H7 (cell line): ENCODE measurements around the gene POLD4. TPM values are rescaled to one million over a fixed set of nuclear protein-coding genes. Genes with fewer than 3 reads are reported as not detected.
"Not testable (repeated sequence)": the region's sequence is repeated elsewhere in the genome, so short reads cannot be mapped to it uniquely, and the experiment has no call there.

ENCODE experiments used
- DNase-seq: peaks from one replicate; pipeline ENCODE4 v3.0.0; 2012
- H3K27me3 ChIP-seq: 2 replicates; pipeline ENCODE4 v1.6.0; 2011; ENCODE audit warnings: mild to moderate bottlenecking, low read length; ENCODE audit not compliant: control insufficient read depth, insufficient read depth
- H3K36me3 ChIP-seq: replicated peaks from 2 replicates; pipeline ENCODE4 v1.5.1; 2011; ENCODE audit warnings: low read length; ENCODE audit not compliant: control insufficient read depth, insufficient read depth
- H3K4me3 ChIP-seq: 2 replicates; pipeline ENCODE4 v1.5.1; 2011; ENCODE audit warnings: low read depth, mild to moderate bottlenecking, control low read depth, low read length, moderate library complexity; ENCODE audit not compliant: insufficient read depth
- total RNA-seq: library from RNA; depleted of rRNA; stranded (reverse); fragments of >200 nt; shearing (Covaris generic); gene quantifications from 2 replicates; pipeline ENCODE4 v1.2.3, GENCODE V29; 2014

Gene POLD4
- total RNA-seq, 1 experiment from 2014 or later = 49.8 TPM

DNA sequence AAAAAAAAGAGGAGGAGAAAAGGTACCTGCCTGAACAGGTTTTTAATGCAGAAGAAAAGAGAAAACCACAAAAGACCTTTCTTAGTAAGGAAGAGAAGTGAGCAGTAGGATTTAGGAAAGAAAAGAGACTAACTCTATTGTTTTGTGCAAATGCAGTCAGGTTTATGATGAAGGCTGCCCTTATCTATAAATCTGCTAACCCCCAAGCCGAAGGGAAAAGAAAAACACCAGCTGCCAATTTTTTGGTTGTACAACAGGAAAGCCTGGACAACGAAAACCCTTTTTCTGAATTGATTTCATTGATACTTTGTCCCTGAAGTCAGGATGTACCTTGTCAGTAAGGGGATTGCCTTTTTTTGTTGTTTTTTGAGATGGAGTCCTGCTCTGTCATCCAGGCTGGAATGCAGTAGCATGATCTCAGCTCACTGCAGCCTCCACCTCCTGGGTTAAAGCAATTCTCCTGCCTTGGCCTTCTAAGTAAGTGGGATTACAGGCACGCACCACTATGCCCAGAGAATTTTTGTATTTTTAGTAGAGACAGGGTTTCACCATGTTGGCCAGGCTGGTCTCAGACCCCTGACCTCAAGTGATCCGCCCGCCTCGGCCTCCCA lies 21.2 kb downstream of the POLD4 start:
- Histone ChIP-seq H3K36me3 (no peaks in the 10 kb centered on the region), H3K4me3 (no peak overlapping the region), H3K27me3 (no peaks in the 10 kb centered on the region)
- DNase-seq = no peak

DNA sequence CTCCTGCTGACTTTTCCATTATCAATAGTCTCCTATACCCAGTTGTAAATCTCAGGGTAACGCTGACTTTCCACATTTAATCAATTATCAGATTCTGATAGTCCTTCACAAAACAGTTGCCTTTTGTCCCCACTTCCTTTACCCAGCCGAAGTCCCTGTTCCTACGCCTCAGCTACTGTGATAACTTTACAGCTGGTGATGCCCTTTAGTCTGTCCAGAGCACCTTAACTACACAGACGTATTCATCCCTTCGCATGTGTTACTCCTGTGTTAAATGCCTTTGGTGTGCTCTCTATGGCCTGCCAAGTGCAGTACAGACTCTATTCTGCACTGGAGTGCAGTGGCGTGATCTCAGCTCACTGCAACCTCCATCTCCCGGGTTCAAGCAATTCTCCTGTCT lies 29.8 kb downstream of the POLD4 start:
- no peak for DNase-seq
- peaks cover 13% of the 10 kb centered on the region for H3K27me3 ChIP-seq
- H3K4me3 ChIP-seq = no peak overlapping the region
- H3K36me3 ChIP-seq = no peaks in the 10 kb centered on the region

DNA sequence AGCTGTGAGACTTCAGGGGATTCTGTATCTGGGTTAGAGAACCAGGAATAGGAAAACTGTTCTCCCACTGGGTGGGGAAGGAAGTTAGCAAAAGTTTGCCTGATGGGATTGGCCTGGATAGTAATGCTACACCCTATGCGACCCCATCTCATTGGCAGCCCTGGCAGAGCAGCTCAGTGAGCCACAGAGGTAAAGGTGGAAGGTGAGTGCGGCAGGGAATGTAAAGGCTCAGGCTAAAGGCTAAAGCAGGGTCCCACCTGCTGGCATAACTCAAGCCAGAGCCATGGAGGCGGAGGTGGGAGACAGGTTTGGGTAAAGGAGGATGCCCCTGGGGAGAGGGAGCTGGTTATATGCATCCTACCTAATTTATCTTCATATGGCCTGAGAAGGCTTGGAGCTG lies 31.3 kb downstream of the POLD4 start:
- DNase-seq = no peak
- H3K36me3 ChIP-seq = no peaks in the 10 kb centered on the region
- H3K27me3 ChIP-seq = peaks cover 22% of the 10 kb centered on the region
- no peak overlapping the region for H3K4me3 ChIP-seq

DNA sequence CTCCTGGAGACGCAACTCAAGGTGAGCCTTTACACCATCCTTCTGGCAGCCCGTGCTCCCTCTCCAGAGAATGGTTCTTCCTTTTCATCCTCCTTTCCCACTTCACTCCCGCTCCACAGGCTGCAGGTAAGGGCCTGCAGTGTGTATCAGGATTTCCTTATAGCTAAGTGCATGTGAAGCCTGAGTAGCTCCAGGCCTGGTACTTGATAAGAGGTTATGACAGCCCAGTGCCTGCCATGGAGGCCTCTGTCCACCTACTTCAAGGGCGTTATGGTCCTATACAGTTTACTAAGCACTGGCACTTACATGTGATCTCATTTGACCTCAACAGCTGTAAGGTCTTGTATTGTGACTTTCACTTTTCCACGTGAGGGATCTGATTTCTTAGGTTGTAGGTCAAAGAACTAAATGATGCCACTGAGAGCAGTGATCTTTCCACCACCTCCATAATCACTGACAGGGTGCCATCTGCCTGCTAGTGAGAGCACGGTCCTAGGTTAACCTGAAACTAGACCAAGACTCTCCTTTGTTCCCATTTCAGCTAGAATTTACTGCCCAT lies 32.0 kb downstream of the POLD4 start:
- Histone ChIP-seq H3K36me3 (no peaks in the 10 kb centered on the region), H3K27me3 (peaks cover 22% of the 10 kb centered on the region), H3K4me3 (no peak overlapping the region)
- DNase-seq = no peak

- no peaks in the 10 kb centered on the region for H3K36me3 ChIP-seq
- H3K27me3 ChIP-seq = peaks cover 22% of the 10 kb centered on the region
- H3K4me3 ChIP-seq = no peak overlapping the region
- no peak for DNase-seq
Measured at GRCh38 chr11:67320691-67321090, 32.7 kb downstream of the POLD4 start.

GRCh38 chr11:67320011-67320410 lies 33.3 kb downstream of the POLD4 start:
- Histone ChIP-seq H3K36me3 (no peaks in the 10 kb centered on the region), H3K4me3 (no peak overlapping the region), H3K27me3 (peaks cover 22% of the 10 kb centered on the region)
- no peak for DNase-seq

DNA sequence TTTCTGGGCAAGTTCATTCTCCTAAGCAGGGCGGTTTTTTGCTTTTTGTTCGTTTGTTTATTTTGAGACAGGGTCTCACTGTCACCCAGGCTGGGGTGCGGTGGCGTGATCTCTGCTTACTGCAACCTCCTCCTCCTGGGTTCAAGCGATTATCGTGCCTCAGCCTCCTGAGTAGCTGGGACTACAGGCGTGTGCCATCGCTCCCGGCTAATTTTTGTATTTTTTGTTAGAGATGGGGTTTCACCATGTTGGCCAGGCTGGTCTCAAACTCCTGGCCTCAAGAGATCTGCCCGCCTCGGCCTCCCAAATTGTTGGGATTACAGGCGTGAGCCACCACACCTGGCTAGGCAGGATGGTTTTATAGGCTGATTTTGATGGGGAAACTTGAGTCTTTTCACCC lies 34.5 kb downstream of the POLD4 start:
- H3K36me3 ChIP-seq = not testable (repeated sequence)

DNA sequence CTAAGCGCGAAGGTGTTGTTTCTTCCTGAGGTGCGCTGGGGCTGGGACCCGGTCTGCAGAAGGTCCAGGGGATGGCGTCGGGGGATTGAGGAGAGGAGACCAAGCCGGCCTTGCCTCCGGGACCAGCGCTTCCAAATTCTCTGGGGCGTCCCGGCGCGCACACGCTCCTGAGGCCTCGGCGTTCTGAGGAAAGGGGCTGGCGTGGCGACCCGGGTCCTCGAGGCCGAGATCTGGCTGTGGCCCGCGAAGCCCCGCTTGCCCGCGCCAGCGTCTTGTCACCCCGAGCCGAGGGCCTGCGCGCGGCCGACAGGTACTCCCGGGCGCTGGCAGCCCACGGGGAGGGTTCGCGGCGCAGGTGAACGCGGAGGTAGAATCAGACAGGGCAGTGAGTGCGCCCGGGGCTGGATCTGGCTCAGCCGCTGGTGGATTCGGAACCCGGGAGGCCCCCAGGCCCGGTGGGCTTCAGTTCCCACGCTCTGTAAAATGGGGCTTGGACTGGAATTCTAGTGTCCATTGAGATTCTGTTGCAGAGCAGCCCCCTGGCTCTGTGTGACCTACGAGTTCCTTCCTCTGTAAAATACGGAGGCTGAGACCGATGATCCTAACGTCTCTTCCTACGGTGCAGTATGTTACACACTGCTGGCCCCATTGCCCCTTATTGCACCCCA lies 35.3 kb downstream of the POLD4 start:
- Histone ChIP-seq H3K4me3 (peak overlapping the region; percentile 79), H3K36me3 (no peaks in the 10 kb centered on the region), H3K27me3 (peaks cover 22% of the 10 kb centered on the region)
- no peak for DNase-seq

More for the DNA sequence above, 34.5 kb downstream of the POLD4 start:
- not testable (repeated sequence) for H3K4me3 ChIP-seq, DNase-seq
- H3K27me3 ChIP-seq = peaks cover 22% of the 10 kb centered on the region

DNA sequence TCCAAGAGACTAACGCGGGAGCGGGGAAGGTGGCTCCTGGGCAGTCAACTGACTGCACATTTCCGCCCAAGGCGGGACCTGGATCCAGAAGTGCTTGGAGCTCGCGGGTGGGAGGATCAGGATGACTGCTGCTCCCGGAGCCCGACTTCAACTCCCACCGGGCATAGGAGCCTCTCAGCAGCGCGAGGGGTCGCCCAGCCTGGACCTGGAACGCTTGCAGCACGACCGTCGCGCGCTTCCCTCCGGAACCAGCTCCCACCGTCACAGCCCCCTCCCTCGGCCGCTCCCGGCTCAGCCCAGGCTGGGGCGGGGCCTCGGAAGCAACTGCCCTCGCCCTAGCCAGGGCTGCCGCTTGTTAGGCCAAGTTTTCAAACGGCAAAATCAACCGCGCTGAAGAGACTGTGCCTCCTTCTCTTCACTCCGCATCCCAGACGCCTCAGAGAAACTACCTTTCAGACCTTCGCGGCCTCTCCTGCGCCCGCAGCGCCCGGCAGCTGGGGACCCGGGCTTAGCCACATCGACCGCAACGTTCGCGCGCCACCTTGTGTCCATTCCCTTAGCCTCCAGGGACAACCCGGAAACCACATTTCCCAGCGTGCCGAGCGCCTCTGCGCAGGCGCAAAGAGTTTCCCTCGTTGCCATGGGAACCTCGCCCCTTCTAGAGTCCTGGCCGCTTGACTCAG lies 36.0 kb downstream of the POLD4 start:
- Histone ChIP-seq H3K27me3 (peaks cover 22% of the 10 kb centered on the region), H3K36me3 (no peaks in the 10 kb centered on the region), H3K4me3 (peak overlapping the region; percentile 79)
- peak; percentile 99 for DNase-seq

DNA sequence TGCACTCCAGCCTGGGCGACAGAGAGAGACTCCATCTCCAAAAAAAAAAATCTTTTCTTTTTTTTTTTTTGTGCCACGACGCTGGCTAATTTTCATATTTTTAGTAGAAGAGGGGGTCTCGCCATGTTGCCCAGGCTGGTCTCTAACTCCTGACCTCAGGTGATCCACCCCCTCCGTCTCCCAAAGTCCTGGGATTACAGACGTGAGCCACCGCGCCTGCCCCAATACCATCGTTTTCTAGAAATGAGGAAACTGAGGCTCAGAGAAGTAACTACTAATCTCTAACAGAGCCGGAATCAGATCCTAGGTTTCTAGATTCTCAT lies 36.5 kb downstream of the POLD4 start:
- no peak for DNase-seq

GRCh38 chr11:67315325-67315909 lies 37.9 kb downstream of the POLD4 start:
- no peaks in the 10 kb centered on the region; the same call in 1 of the 2 replicates for H3K36me3 ChIP-seq
- no peak overlapping the region for H3K4me3 ChIP-seq
- H3K27me3 ChIP-seq = peaks cover 20% of the 10 kb centered on the region
- DNase-seq = no peak

More for the DNA sequence above, 36.5 kb downstream of the POLD4 start:
- Histone ChIP-seq H3K36me3 (no peaks in the 10 kb centered on the region), H3K4me3 (peak overlapping the region; percentile 79), H3K27me3 (peaks cover 22% of the 10 kb centered on the region)

DNA sequence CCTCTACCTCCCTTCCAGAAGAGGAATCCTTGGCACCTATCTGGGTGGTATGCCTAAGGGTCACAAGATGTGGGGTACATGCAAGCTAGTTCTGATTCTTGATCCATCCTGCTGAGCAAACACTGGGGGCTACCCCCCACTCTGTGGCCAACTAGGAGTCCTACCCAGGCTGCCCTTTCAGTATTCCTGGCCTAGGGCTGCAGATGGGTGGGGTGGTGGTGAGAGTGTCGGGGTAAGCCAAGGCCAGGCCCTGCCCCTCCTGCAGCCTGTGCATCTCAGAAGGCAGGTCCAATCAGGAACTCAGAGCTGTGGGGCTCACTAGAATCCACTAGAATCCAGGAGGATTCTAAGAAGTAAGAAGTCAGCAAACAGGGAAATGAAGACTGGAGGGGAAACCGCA lies 39.1 kb downstream of the POLD4 start:
- Histone ChIP-seq H3K36me3 (no peaks in the 10 kb centered on the region; the same call in none of the 2 replicates), H3K4me3 (no peak overlapping the region), H3K27me3 (peaks cover 14% of the 10 kb centered on the region)
- DNase-seq = no peak

DNA sequence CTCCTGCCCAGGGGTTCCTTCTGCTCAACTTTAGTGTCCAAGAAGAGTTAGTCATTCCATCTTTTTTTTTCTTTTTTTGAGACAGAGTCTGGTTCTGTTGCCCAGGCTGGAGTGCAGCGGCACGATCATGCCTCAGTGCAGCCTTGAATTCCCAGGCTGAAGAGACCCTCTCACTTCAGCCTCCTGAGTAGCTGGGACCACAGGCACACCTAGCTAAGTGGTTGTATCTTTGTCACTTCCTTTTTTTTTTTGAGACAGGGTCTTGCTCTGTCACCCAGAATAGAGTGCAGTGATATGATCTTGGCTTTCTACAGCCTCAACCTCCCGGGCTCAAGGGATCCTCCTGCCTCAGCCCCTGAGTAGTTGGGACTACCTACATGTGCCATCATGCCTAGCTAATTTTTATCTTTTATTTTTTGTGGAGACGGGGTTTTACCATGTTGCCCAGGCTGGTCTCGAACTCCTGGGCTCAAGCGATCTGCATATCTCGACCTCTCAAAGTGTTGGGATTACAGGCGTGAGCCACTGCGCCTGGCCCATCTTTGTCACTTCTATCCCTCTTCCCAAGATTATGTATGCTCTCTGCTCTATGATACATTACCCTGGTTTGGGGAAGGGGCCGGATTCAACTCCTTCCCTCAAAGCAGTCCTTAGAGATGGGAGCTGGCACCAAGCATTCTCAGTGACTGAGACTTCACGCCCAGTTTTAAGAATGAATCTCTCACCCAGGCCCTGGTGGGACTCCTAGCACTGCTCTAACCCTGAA lies 40.0 kb downstream of the POLD4 start:
- DNase-seq = no peak

More for the DNA sequence above, 40.0 kb downstream of the POLD4 start:
- Histone ChIP-seq H3K4me3 (no peak overlapping the region), H3K27me3 (peaks cover 6% of the 10 kb centered on the region), H3K36me3 (peaks cover 1% of the 10 kb centered on the region)
